ENCODE results near the gene MLLT3. TPM values are rescaled to one million over a fixed set of nuclear protein-coding genes. Genes with fewer than 3 reads are reported as not detected.

The MLLT3 gene
- total and polyA plus RNA-seq, 3 donors from 2014 or later: 5.2 to 11.0 (median 7.6) TPM

- TF ChIP-seq CTCF (IDR thresholded peaks at IDR 0.05) (no peak), POLR2A (IDR thresholded peaks at IDR 0.05) (no peak)
Observed at GRCh38 chr9:20403346-20403745, 219.0 kb downstream of the MLLT3 start.

GRCh38 chr9:20402273-20402875, 219.9 kb downstream of the MLLT3 start:
- H3K36me3 ChIP-seq (ENCODE audit: low read depth, missing control alignments): no peaks in the 10 kb centered on the region
- H3K27me3 ChIP-seq: no peaks in the 10 kb centered on the region
- no peak for TF ChIP-seq CTCF (IDR thresholded peaks at IDR 0.05)
- TF ChIP-seq POLR2A (IDR thresholded peaks at IDR 0.05): no peak
- no peak overlapping the region for H3K4me3 ChIP-seq
- no peak for DNase-seq
- intact Hi-C loops (cut with DNase I; ENCODE audit: low total_unique reads): no loop called here
- H3K4me1 ChIP-seq: no peaks in the 10 kb centered on the region
- H3K27ac ChIP-seq: no peak overlapping the region
- no peaks in the 10 kb centered on the region for H3K9me3 ChIP-seq
- WGBS, 2 donors: 94 to 96% methylated on average over 4 of the region's 4 CpGs

More at GRCh38 chr9:20403346-20403745, 219.0 kb downstream of the MLLT3 start:
- DNase-seq: no peak
- 91 to 95% methylated on average over 2 of the region's 2 CpGs for WGBS, 2 donors
- Histone ChIP-seq H3K4me1 (no peaks in the 10 kb centered on the region), H3K36me3 (ENCODE audit: low read depth, missing control alignments) (no peaks in the 10 kb centered on the region), H3K27me3 (no peaks in the 10 kb centered on the region), H3K27ac (no peak overlapping the region), H3K4me3 (no peak overlapping the region), H3K9me3 (no peaks in the 10 kb centered on the region)
- intact Hi-C loops (cut with DNase I; ENCODE audit: low total_unique reads): no loop called here

- H3K27ac ChIP-seq: no peak overlapping the region
- WGBS, 2 donors: 68 to 77% methylated on average over 8 of the region's 8 CpGs
Observed at GRCh38 chr9:20398536-20399338, 223.6 kb downstream of the MLLT3 start.

GRCh38 chr9:20397348-20397747, 225.0 kb downstream of the MLLT3 start:
- WGBS, 2 donors: 69 to 79% methylated on average over 4 of the region's 4 CpGs
- no peak overlapping the region for H3K27ac ChIP-seq
- H3K4me3 ChIP-seq: no peak overlapping the region
- no peaks in the 10 kb centered on the region for H3K4me1 ChIP-seq
- no peak for DNase-seq
- TF ChIP-seq CTCF (IDR thresholded peaks at IDR 0.05): no peak
- H3K9me3 ChIP-seq: no peaks in the 10 kb centered on the region
- no peaks in the 10 kb centered on the region for H3K27me3 ChIP-seq
- no peaks in the 10 kb centered on the region for H3K36me3 ChIP-seq (ENCODE audit: low read depth, missing control alignments)
- intact Hi-C loops (cut with DNase I; ENCODE audit: low total_unique reads): no loop called here

More at GRCh38 chr9:20398536-20399338, 223.6 kb downstream of the MLLT3 start:
- Histone ChIP-seq H3K4me3 (no peak overlapping the region), H3K9me3 (no peaks in the 10 kb centered on the region), H3K36me3 (ENCODE audit: low read depth, missing control alignments) (no peaks in the 10 kb centered on the region), H3K27me3 (no peaks in the 10 kb centered on the region), H3K4me1 (no peaks in the 10 kb centered on the region)
- no peak for DNase-seq
- TF ChIP-seq CTCF (IDR thresholded peaks at IDR 0.05): no peak
- TF ChIP-seq POLR2A (IDR thresholded peaks at IDR 0.05): no peak
- intact Hi-C loops (cut with DNase I; ENCODE audit: low total_unique reads): no loop called here

Data from testis (tissue), 3 donors.